Gastroesophageal sphincter (tissue), 4 donors: Measurements from ENCODE around the gene RNPEP. TPM values are rescaled to one million over a fixed set of nuclear protein-coding genes. Genes with fewer than 3 reads are reported as not detected.
"Not testable (repeated sequence)": the region's sequence is repeated elsewhere in the genome, so short reads cannot be mapped to it uniquely, and the experiment has no call there.

Experiments used
- ATAC-seq: fragments of 150-250 bp; one replicate; pipeline ENCODE4 v1.9.1; 2016; ENCODE audit warnings: mild to moderate bottlenecking, moderate library complexity
- H3K27ac ChIP-seq, 4 donors: fragments of 200-600 bp; sonication (generic) in 3 of 4; 1 replicate in 3 of 4; 2 replicates in 1 of 4; pipeline ENCODE4 v1.5.1; 2016 to 2019
- H3K27me3 ChIP-seq: fragments of 200-600 bp; sonication (generic); one replicate; pipeline ENCODE4 v1.5.1; 2019
- H3K36me3 ChIP-seq, 2 donors: fragments of 200-600 bp; sonication (generic); one replicate each; pipeline ENCODE4 v1.5.1; 2019; ENCODE audit warnings: control low read depth in 1 of 2
- H3K4me1 ChIP-seq, 3 donors: fragments of 200-600 bp; sonication (generic); 1 replicate in 2 of 3; 2 replicates in 1 of 3; pipeline ENCODE4 v1.5.1; 2016 to 2019; ENCODE audit warnings: control low read depth in 2 of 3
- H3K4me3 ChIP-seq, 2 donors: fragments of 200-600 bp; sonication (generic); one replicate each; pipeline ENCODE4 v1.5.1; 2019; ENCODE audit warnings: mild to moderate bottlenecking in 1 of 2, moderate library complexity in 1 of 2
- H3K9me3 ChIP-seq, 3 donors: fragments of 200-600 bp; sonication (generic); one replicate each; pipeline ENCODE4 v1.5.1; 2017 to 2019; ENCODE audit warnings: control low read depth in 2 of 3
- EP300 ChIP-seq: sonication (generic); formaldehyde crosslinking; IDR thresholded peaks from one replicate; pipeline ENCODE4 v1.6.1; 2017; ENCODE audit warnings: antibody characterized with exemption, mild to moderate bottlenecking
- POLR2A ChIP-seq, 2 donors: fragments of 450-650 bp; IDR thresholded peaks; one replicate each; pipeline ENCODE4 v1.6.1; 2017; ENCODE audit warnings: antibody characterized with exemption in 2 of 2, mild to moderate bottlenecking in 2 of 2, moderate library complexity in 1 of 2
- POLR2AphosphoS5 ChIP-seq: sonication (generic); formaldehyde crosslinking; IDR thresholded peaks from one replicate; pipeline ENCODE4 v1.6.1; 2017; ENCODE audit warnings: antibody characterized with exemption
- WGBS, 2 donors: methylation state at CpG; one replicate each; pipeline ENCODE4 v1.1.5; 2018; ENCODE audit warnings: low coverage in 1 of 2; 5-methylcytosine and 5-hydroxymethylcytosine counted together
- total RNA-seq, 4 donors: library from RNA; depleted of rRNA; stranded (reverse); fragments of >200 nt; gene quantifications; one replicate each; pipeline ENCODE4 v1.1.0, GENCODE V29; 2016
- TF ChIP-seq, protein P1 (sequence below), 4 experiments: fragments of 200-600 bp in 2 of 4; fragments of 450-650 bp in 2 of 4; sonication (generic) in 1 of 4; IDR thresholded peaks; one replicate each; pipeline ENCODE4 v1.5.1; 2017 to 2019; ENCODE audit warnings: antibody characterized with exemption in 4 of 4, mild to moderate bottlenecking in 2 of 4, moderate library complexity in 2 of 4

Gene RNPEP
- total RNA-seq, 4 donors from 2014 or later = 23.0 to 40.0 (median 34.7) TPM

DNA sequence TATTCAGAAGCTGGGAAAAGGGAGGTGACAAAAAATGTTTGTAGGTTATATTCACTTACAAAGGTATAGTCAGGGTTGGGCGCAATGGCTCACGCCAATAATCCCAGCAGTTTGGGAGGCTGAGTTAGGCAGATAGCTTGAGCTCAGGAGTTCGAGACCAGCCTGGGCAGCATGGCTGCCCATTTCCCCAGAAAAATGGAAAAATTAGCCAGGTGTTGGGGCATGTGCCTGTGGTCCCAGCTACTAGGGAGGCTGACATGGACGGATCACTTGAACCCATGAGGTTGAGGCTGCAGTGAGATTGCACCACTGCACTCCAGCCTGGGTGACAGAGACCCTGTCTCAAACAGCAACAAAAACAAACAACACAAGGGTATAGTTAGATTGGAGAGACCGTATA is 24.1 kb upstream of the RNPEP start:
- H3K4me1 ChIP-seq = peaks cover 3 to 30% (median 6%) of the 10 kb centered on the region in 3 donors
- peaks cover 0 to 63% of the 10 kb centered on the region in 2 donors for H3K36me3 ChIP-seq
- no peaks in the 10 kb centered on the region for H3K27me3 ChIP-seq
- no peak overlapping the region for H3K27ac ChIP-seq
- H3K9me3 ChIP-seq = no peaks in the 10 kb centered on the region
- H3K4me3 ChIP-seq = no peak overlapping the region
- no peak for ATAC-seq
- 63 to 72% methylated on average over 4 to 5 of the region's 5 CpGs for WGBS, 2 donors
- TF ChIP-seq, protein P1, sequence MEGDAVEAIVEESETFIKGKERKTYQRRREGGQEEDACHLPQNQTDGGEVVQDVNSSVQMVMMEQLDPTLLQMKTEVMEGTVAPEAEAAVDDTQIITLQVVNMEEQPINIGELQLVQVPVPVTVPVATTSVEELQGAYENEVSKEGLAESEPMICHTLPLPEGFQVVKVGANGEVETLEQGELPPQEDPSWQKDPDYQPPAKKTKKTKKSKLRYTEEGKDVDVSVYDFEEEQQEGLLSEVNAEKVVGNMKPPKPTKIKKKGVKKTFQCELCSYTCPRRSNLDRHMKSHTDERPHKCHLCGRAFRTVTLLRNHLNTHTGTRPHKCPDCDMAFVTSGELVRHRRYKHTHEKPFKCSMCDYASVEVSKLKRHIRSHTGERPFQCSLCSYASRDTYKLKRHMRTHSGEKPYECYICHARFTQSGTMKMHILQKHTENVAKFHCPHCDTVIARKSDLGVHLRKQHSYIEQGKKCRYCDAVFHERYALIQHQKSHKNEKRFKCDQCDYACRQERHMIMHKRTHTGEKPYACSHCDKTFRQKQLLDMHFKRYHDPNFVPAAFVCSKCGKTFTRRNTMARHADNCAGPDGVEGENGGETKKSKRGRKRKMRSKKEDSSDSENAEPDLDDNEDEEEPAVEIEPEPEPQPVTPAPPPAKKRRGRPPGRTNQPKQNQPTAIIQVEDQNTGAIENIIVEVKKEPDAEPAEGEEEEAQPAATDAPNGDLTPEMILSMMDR (IDR thresholded peaks at IDR 0.05) = no peak
- TF ChIP-seq POLR2A (IDR thresholded peaks at IDR 0.05) (no peak), POLR2AphosphoS5 (no peak), EP300 (no peak)

DNA sequence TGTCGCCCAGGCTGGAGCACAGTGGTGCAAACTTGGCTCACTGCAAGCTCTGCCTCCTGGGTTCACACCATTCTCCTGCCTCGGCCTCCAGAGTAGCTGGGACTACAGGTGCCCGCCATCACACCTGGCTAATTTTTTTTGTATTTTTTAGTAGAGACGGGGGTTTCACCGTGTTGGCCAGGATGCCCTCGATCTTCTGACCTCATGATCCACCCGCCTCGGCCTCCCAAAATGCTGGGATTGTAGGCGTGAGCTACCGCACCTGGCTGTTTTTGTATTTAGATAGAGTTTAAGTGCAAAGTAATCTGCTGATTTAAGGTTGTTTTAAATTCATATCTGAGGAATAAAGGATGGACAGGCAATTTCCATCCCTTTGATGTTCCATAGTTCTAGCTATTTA is 20.1 kb upstream of the RNPEP start:
- H3K9me3 ChIP-seq, H3K27me3 ChIP-seq, H3K27ac ChIP-seq, H3K4me1 ChIP-seq, ATAC-seq, H3K4me3 ChIP-seq: not testable (repeated sequence)
- H3K36me3 ChIP-seq = peaks cover 0 to 94% of the 10 kb centered on the region in 2 donors
- WGBS, 2 donors = 60 to 84% methylated on average over 2 to 10 of the region's 10 CpGs

DNA sequence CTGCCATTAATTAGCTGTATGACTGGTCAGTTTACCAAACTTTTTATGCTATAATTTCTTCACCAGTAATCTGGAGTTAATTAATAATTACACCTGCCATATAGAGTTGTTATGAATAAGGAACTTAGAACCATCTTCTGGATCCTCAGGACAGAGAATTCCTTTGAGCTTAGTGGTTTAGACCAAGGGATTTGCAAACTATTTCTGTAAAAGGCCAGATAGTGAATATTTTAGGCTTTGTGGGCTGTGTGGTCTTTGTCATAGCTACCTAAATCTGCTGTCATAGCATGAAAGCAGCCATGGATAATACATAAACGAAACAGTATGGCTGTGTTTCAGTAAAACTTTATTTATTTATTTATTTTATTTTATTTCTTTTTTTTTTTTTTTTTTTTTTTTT is 18.2 kb upstream of the RNPEP start:
- WGBS, 2 donors = 46 to 100% methylated on average over 1 of the region's 1 CpG
- no peak overlapping the region for H3K4me3 ChIP-seq
- H3K27me3 ChIP-seq = no peaks in the 10 kb centered on the region
- H3K36me3 ChIP-seq = peaks cover 0 to 94% of the 10 kb centered on the region in 2 donors
- no peak for TF ChIP-seq EP300
- TF ChIP-seq POLR2AphosphoS5 = no peak
- TF ChIP-seq, protein P1 (IDR thresholded peaks at IDR 0.05) = no peak
- TF ChIP-seq POLR2A (IDR thresholded peaks at IDR 0.05) = no peak
- no peaks in the 10 kb centered on the region for H3K9me3 ChIP-seq
- no peak for ATAC-seq
- H3K4me1 ChIP-seq = no peaks in the 10 kb centered on the region
- no peak overlapping the region for H3K27ac ChIP-seq

DNA sequence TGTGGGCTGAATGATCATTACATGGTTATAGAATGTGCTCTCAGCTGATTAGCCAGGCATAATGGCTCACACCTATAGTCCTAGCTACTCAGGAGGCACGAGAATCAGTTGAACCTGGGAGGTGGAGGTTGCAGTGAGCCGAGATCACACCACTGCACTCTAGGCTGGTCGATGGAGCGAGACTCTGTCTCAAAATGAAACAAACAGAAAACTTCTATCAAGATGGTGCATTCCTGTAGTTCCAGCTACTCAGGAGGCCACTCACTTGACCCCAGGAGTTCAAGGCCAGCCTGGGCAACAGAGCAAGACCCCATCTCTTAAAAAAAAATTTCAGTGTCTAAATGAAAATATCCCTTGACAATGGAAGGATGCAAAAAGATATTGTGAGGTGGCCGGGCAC is 16.3 kb upstream of the RNPEP start:
- Histone ChIP-seq H3K27me3 (no peaks in the 10 kb centered on the region), H3K9me3 (no peaks in the 10 kb centered on the region), H3K4me1 (no peaks in the 10 kb centered on the region), H3K27ac (no peak overlapping the region), H3K36me3 (peaks cover 2 to 92% of the 10 kb centered on the region in 2 donors), H3K4me3 (no peak overlapping the region)
- TF ChIP-seq, protein P1 (IDR thresholded peaks at IDR 0.05) = no peak
- TF ChIP-seq EP300 = no peak
- no peak for TF ChIP-seq POLR2AphosphoS5
- TF ChIP-seq POLR2A (IDR thresholded peaks at IDR 0.05) = no peak
- WGBS, 2 donors = 98% methylated on average over 5 of the region's 5 CpGs; no CpG with 5 or more reads in 1 of the 2 donors
- ATAC-seq = no peak

DNA sequence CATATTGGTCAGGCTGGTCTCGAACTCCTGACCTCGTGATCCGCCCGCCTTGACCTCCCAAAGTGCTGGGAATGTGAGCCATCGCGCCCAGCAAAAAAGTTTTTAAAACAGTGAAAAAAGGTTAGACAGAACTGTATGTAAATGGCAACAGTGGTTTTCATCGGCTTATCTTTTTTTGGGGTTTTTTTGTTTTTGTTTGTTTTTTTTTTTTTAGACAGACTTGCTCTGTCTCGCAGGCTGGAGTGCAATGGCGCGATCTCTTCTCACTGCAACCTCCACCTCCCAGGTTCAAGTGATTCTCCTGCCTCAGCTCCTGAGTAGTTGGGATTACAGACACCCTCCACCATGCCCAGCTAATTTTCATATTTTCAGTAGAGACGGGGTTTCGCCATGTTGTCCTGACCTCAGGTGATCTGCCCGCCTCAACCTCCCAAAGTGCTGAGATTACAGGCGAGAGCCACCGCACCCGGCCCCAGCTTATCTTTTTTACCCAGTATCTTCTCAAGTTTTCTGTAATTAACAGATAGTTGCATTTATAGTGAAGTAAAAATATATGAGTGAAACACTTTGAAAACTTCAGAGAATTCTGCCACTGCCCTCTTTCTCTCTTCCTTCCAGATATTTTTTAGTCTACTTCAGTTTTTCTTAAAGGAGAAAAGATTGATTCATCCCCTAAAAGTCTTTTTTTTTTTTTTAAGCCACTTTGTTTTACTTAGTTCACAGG is 14.1 kb upstream of the RNPEP start:
- ATAC-seq = no peak
- WGBS, 2 donors = 88 to 94% methylated on average over 3 to 16 of the region's 16 CpGs
- peaks cover 2 to 70% of the 10 kb centered on the region in 2 donors for H3K36me3 ChIP-seq
- no peaks in the 10 kb centered on the region for H3K9me3 ChIP-seq
- peaks cover 2 to 11% (median 4%) of the 10 kb centered on the region in 3 donors for H3K4me1 ChIP-seq
- H3K27ac ChIP-seq = no peak overlapping the region
- H3K27me3 ChIP-seq = no peaks in the 10 kb centered on the region
- H3K4me3 ChIP-seq = no peak overlapping the region
- TF ChIP-seq POLR2A (IDR thresholded peaks at IDR 0.05) = no peak
- TF ChIP-seq EP300 = no peak
- TF ChIP-seq, protein P1 (IDR thresholded peaks at IDR 0.05) = no peak
- no peak for TF ChIP-seq POLR2AphosphoS5
